CD14-positive monocyte (primary cell): ENCODE results near the gene CYTH4. TPM values are rescaled to one million over a fixed set of nuclear protein-coding genes. Genes with fewer than 3 reads are reported as not detected.

Experiments used
- DNase-seq, 3 donors: peaks; one replicate each; pipeline ENCODE4 v3.0.0-alpha.2; 2011 to 2022
- H2AFZ ChIP-seq: 2 replicates; pipeline ENCODE4 v1.6.0; 2012; ENCODE audit warnings: mild to moderate bottlenecking, low read depth, low read length, inconsistent platforms; ENCODE audit not compliant: insufficient read depth, poor library complexity, severe bottlenecking
- H3K27ac ChIP-seq, 2 donors: 1 replicate in 1 of 2; 2 replicates in 1 of 2; pipeline ENCODE4 v1.5.1; 2012 to 2013; ENCODE audit warnings: low read length in 2 of 2, control low read depth in 1 of 2, inconsistent platforms in 1 of 2, low read depth in 1 of 2, mild to moderate bottlenecking in 1 of 2
- H3K27me3 ChIP-seq, 2 donors: one replicate each; pipeline versions ENCODE4 v1.6.0 to v1.6.1; 2011 to 2013; ENCODE audit warnings: low read length in 2 of 2; ENCODE audit not compliant: control insufficient read depth in 2 of 2, insufficient read depth in 2 of 2
- H3K36me3 ChIP-seq, 2 donors: replicated peaks in 1 of 2; 1 replicate in 1 of 2; 2 replicates in 1 of 2; pipeline versions ENCODE4 v1.5.1 to v1.6.1; 2012 to 2013; ENCODE audit warnings: low read length in 2 of 2, control low read depth in 1 of 2, inconsistent platforms in 1 of 2, mild to moderate bottlenecking in 1 of 2; ENCODE audit not compliant: insufficient read depth in 2 of 2, control insufficient read depth in 1 of 2
- H3K4me1 ChIP-seq, 2 donors: 1 replicate in 1 of 2; 2 replicates in 1 of 2; pipeline versions ENCODE4 v1.5.1 to v1.6.1; 2012 to 2013; ENCODE audit warnings: low read length in 2 of 2, control low read depth in 1 of 2, inconsistent platforms in 1 of 2, mild to moderate bottlenecking in 1 of 2, moderate library complexity in 1 of 2; ENCODE audit not compliant: insufficient read depth in 2 of 2, control insufficient read depth in 1 of 2
- H3K4me2 ChIP-seq: replicated peaks from 2 replicates; pipeline ENCODE3; 2012; ENCODE audit warnings: low read length, moderate library complexity, mild to moderate bottlenecking; ENCODE audit not compliant: poor library complexity, severe bottlenecking; ENCODE audit errors: extremely low read depth
- H3K4me3 ChIP-seq, 3 experiments: fragments of 200-600 bp in 1 of 3; sonication (generic) in 1 of 3; replicated peaks in 1 of 3; 1 replicate in 2 of 3; 2 replicates in 1 of 3; pipeline ENCODE4 v1.5.1; 2011 to 2013; ENCODE audit warnings: low read length in 3 of 3, mild to moderate bottlenecking in 3 of 3, control low read depth in 2 of 3, low read depth in 2 of 3, inconsistent platforms in 1 of 3, moderate library complexity in 1 of 3
- H3K79me2 ChIP-seq: 2 replicates; pipeline ENCODE4 v1.6.0; 2012; ENCODE audit warnings: mild to moderate bottlenecking, control low read depth, inconsistent platforms, low read length, moderate library complexity; ENCODE audit not compliant: insufficient read depth
- H3K9ac ChIP-seq: 2 replicates; pipeline ENCODE4 v1.6.0; 2017; ENCODE audit warnings: low read length, mild to moderate bottlenecking; ENCODE audit not compliant: insufficient read depth, poor library complexity, severe bottlenecking
- H3K9me3 ChIP-seq, 2 donors: replicated peaks in 1 of 2; 1 replicate in 1 of 2; 2 replicates in 1 of 2; pipeline versions ENCODE4 v1.5.1 to v1.6.1; 2012 to 2013; ENCODE audit warnings: low read length in 2 of 2, control low read depth in 1 of 2; ENCODE audit not compliant: control insufficient read depth in 1 of 2, insufficient read depth in 1 of 2
- H4K20me1 ChIP-seq: 2 replicates; pipeline ENCODE4 v1.6.0; 2012; ENCODE audit warnings: mild to moderate bottlenecking, low read length, control low read depth, moderate library complexity; ENCODE audit not compliant: insufficient read depth
- H3K27ac Mint-ChIP-seq, 7 donors: one replicate each; pipeline ENCODE4 v1.8.0; 2020; ENCODE audit warnings: mild to moderate bottlenecking in 7 of 7, mixed read lengths in 7 of 7, moderate library complexity in 6 of 7, inconsistent platforms in 2 of 7
- H3K27me3 Mint-ChIP-seq, 3 donors: one replicate each; pipeline ENCODE4 v1.8.0; 2021 to 2022; ENCODE audit warnings: low read depth in 3 of 3, mild to moderate bottlenecking in 3 of 3, mixed read lengths in 3 of 3, moderate library complexity in 3 of 3, inconsistent platforms in 1 of 3
- H3K36me3 Mint-ChIP-seq, 2 donors: one replicate each; pipeline ENCODE4 v1.8.0; 2020; ENCODE audit warnings: mixed read lengths in 2 of 2, inconsistent platforms in 1 of 2, mild to moderate bottlenecking in 1 of 2
- H3K4me1 Mint-ChIP-seq: one replicate; pipeline ENCODE4 v1.8.0; 2020; ENCODE audit warnings: mild to moderate bottlenecking, mixed read lengths
- H3K4me3 Mint-ChIP-seq, 2 donors: one replicate each; pipeline ENCODE4 v1.8.0; 2020; ENCODE audit warnings: mild to moderate bottlenecking in 2 of 2, mixed read lengths in 2 of 2, moderate library complexity in 1 of 2
- H3K9me3 Mint-ChIP-seq, 7 donors: one replicate each; pipeline ENCODE4 v1.8.0; 2020 to 2022; ENCODE audit warnings: mixed read lengths in 7 of 7, mild to moderate bottlenecking in 6 of 7, moderate library complexity in 6 of 7, inconsistent platforms in 2 of 7
- WGBS: methylation state at CpG from one replicate; pipeline ENCODE4 v1.1.5; 2013; ENCODE audit warnings: missing lambda C conversion rate; ENCODE audit not compliant: insufficient coverage; 5-methylcytosine and 5-hydroxymethylcytosine counted together
- intact Hi-C, 2 donors: fragments of 100-400 bp; cut with micrococcal nuclease; formaldehyde crosslinking; loops; one replicate each; pipeline versions ENCODE4 v1.15.0 to v1.15.1; 2023
- polyA plus RNA-seq, 3 donors: library from polyadenylated mRNA; depleted of rRNA in 1 of 3; unstranded in 2 of 3; stranded (reverse) in 1 of 3; fragments of 300-500 nt in 2 of 3; fragments of >200 nt in 1 of 3; fragmentation: Illumina TruSeq in 2 of 3; gene quantifications; 1 replicate in 2 of 3; 2 replicates in 1 of 3; pipeline ENCODE4 v1.2.3, GENCODE V29; 2012 to 2021
- TF ChIP-seq, protein P1 (sequence below): fragments of 200-600 bp; IDR thresholded peaks from one replicate; pipeline ENCODE4 v1.8.0; 2022; ENCODE audit warnings: antibody characterized with exemption, mild to moderate bottlenecking

The CYTH4 gene
- polyA plus RNA-seq, 3 donors: 51.0 to 254 (median 70.0) TPM

DNA sequence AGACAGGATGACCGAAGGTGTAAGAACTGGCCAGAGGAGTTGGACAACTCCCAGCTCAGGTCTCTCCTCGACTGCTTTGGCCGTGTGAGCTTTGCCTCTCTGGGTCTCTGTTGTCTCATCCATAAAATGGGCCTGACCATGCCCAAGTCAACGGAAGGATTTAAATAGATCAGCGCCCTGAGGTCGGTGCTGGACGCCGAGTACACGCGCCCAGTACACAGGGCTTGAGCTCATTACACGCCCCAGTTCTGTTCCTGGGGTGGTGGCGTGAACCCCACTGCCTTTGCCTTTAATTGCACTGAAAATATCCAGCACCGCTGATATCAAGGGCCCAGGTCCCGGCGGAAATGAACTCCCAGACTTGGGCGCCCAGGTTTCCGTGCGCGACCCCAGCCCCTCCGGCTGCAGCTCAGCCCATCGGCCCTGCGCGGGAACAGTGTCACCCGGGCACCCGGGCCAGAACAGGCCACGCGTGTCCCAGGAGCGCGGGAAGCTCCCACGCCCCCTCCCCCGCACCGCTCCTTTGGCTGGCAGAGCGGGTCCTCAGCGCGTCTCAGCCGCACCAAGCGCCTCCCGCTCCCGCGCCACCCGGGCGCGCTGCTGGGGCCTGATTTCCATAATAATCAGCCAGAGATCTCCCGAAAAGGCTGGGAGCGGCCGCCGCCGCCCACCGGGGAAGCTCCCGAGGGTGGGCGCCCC, 42.2 kb downstream of the CYTH4 start:
- Mint-ChIP-seq H3K27me3 (peaks cover 63 to 71% (median 68%) of the 10 kb centered on the region in 3 donors), H3K27ac (no peak overlapping the region), H3K4me3 (peak overlapping the region in 1 of 2 donors; percentile 78), H3K9me3 (peaks cover 0 to 11% (median 2%) of the 10 kb centered on the region in 7 donors), H3K36me3 (peaks cover 0 to 3% of the 10 kb centered on the region in 2 donors), H3K4me1 (peaks cover 19% of the 10 kb centered on the region)
- WGBS: 16% methylated on average over 47 of the region's 51 CpGs
- Histone ChIP-seq H4K20me1 (no peaks in the 10 kb centered on the region), H3K4me1 (peaks cover 15 to 17% of the 10 kb centered on the region in 2 donors), H3K9me3 (peaks cover 0 to 5% of the 10 kb centered on the region in 2 donors), H3K36me3 (no peaks in the 10 kb centered on the region), H3K79me2 (no peaks in the 10 kb centered on the region), H3K27ac (no peak overlapping the region), H2AFZ (no peak overlapping the region), H3K27me3 (peaks cover 20 to 60% of the 10 kb centered on the region in 2 donors), H3K4me3 (no peak overlapping the region), H3K9ac (no peak overlapping the region), H3K4me2 (no peak overlapping the region)
- DNase-seq: no peak
- TF ChIP-seq, protein P1, sequence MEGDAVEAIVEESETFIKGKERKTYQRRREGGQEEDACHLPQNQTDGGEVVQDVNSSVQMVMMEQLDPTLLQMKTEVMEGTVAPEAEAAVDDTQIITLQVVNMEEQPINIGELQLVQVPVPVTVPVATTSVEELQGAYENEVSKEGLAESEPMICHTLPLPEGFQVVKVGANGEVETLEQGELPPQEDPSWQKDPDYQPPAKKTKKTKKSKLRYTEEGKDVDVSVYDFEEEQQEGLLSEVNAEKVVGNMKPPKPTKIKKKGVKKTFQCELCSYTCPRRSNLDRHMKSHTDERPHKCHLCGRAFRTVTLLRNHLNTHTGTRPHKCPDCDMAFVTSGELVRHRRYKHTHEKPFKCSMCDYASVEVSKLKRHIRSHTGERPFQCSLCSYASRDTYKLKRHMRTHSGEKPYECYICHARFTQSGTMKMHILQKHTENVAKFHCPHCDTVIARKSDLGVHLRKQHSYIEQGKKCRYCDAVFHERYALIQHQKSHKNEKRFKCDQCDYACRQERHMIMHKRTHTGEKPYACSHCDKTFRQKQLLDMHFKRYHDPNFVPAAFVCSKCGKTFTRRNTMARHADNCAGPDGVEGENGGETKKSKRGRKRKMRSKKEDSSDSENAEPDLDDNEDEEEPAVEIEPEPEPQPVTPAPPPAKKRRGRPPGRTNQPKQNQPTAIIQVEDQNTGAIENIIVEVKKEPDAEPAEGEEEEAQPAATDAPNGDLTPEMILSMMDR: no peak
- intact Hi-C loops: no loop called here

DNA sequence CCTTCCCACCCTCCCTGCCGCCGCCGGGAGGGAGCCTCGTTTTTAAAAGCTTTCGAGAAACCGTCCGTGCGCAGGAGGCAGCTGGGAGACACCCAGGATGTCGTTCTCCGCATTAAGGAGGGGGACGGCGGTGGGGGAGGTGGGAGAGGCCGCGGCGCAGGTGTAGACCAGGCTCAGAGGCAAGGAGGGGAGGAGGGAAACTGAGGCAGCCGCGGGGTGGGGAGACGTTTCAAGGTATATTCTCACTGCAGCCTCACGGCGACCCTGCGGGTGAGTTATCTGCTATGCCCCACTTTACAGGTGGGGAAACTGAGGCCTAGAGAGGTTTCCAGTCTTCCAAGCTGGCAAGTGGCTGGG, 42.7 kb downstream of the CYTH4 start:
- Histone ChIP-seq H3K27ac (no peak overlapping the region), H3K4me3 (no peak overlapping the region), H3K4me1 (peaks cover 15 to 18% of the 10 kb centered on the region in 2 donors), H3K4me2 (no peak overlapping the region), H3K27me3 (peaks cover 20 to 60% of the 10 kb centered on the region in 2 donors), H2AFZ (no peak overlapping the region), H3K9ac (no peak overlapping the region), H3K36me3 (no peaks in the 10 kb centered on the region), H3K9me3 (peaks cover 0 to 5% of the 10 kb centered on the region in 2 donors), H3K79me2 (no peaks in the 10 kb centered on the region), H4K20me1 (no peaks in the 10 kb centered on the region)
- Mint-ChIP-seq H3K9me3 (peaks cover 0 to 11% (median 2%) of the 10 kb centered on the region in 7 donors), H3K4me3 (peak overlapping the region in 1 of 2 donors; percentile 68), H3K27me3 (peaks cover 62 to 74% (median 71%) of the 10 kb centered on the region in 3 donors), H3K4me1 (peaks cover 19% of the 10 kb centered on the region), H3K27ac (no peak overlapping the region), H3K36me3 (peaks cover 0 to 3% of the 10 kb centered on the region in 2 donors)
- intact Hi-C loops: no loop called here
- DNase-seq: no peak
- TF ChIP-seq, protein P1: no peak
- 2% methylated on average over 9 of the region's 21 CpGs for WGBS
